ENCODE measurements around the gene ZNF746. TPM values are rescaled to one million over a fixed set of nuclear protein-coding genes. Genes with fewer than 3 reads are reported as not detected.

ZNF746 gene
- total RNA-seq, 2 donors from 2014 or later, result 21.0 to 40.0 TPM

- H3K27ac ChIP-seq, result no peak overlapping the region
- no peak overlapping the region for H3K4me3 ChIP-seq
These were observed 31.2 kb downstream of the ZNF746 start for GRCh38 chr7:149466364-149466763.

GRCh38 chr7:149463500-149464161 is 34.0 kb downstream of the ZNF746 start:
- H3K4me1 ChIP-seq (replicated peaks), result peaks cover 7% of the 10 kb centered on the region
- H3K27ac ChIP-seq, result no peak overlapping the region
- H3K27me3 ChIP-seq (replicated peaks; ENCODE audit: insufficient read depth), result no peaks in the 10 kb centered on the region
- no peak overlapping the region for H3K4me3 ChIP-seq
- H3K36me3 ChIP-seq, result no peaks in the 10 kb centered on the region
- TF ChIP-seq POLR2AphosphoS5 (IDR thresholded peaks at IDR 0.05), result no peak
- TF ChIP-seq CTCF (IDR thresholded peaks at IDR 0.05), result no peak
- TF ChIP-seq POLR2A (IDR thresholded peaks at IDR 0.05), result no peak
- intact Hi-C loops (cut with DNase I), result no loop called here
- H3K9me3 ChIP-seq, result no peaks in the 10 kb centered on the region
- DNase-seq (ENCODE audit: low spot score), result no peak
- WGBS, result 100% methylated on average over 1 of the region's 1 CpG

More at GRCh38 chr7:149466364-149466763, 31.2 kb downstream of the ZNF746 start:
- TF ChIP-seq CTCF (IDR thresholded peaks at IDR 0.05) (no peak), POLR2A (IDR thresholded peaks at IDR 0.05) (no peak), POLR2AphosphoS5 (IDR thresholded peaks at IDR 0.05) (no peak)
- H3K9me3 ChIP-seq, result no peaks in the 10 kb centered on the region
- H3K27me3 ChIP-seq (replicated peaks; ENCODE audit: insufficient read depth), result no peaks in the 10 kb centered on the region
- intact Hi-C loops (cut with DNase I), result no loop called here
- no peaks in the 10 kb centered on the region for H3K36me3 ChIP-seq
- H3K4me1 ChIP-seq (replicated peaks), result no peaks in the 10 kb centered on the region
- no peak for DNase-seq (ENCODE audit: low spot score)

GRCh38 chr7:149462101-149462520 is 35.5 kb downstream of the ZNF746 start:
- Histone ChIP-seq H3K4me1 (replicated peaks) (peaks cover 12% of the 10 kb centered on the region), H3K4me3 (no peak overlapping the region), H3K9me3 (no peaks in the 10 kb centered on the region), H3K36me3 (no peaks in the 10 kb centered on the region), H3K27ac (no peak overlapping the region), H3K27me3 (replicated peaks; ENCODE audit: insufficient read depth) (no peaks in the 10 kb centered on the region)
- TF ChIP-seq CTCF (IDR thresholded peaks at IDR 0.05) (no peak), POLR2A (IDR thresholded peaks at IDR 0.05) (no peak), POLR2AphosphoS5 (IDR thresholded peaks at IDR 0.05) (no peak)
- 73% methylated on average over 9 of the region's 9 CpGs for WGBS
- intact Hi-C loops (cut with DNase I), result no loop called here
- DNase-seq (ENCODE audit: low spot score), result no peak

GRCh38 chr7:149460493-149461277 is 36.9 kb downstream of the ZNF746 start, which contains the start of gene ZNF777:
Gene ZNF777 (minus strand): TSS chr7:149461062. CDS start chr7:149456022, 5,040 bp downstream.
- Histone ChIP-seq H3K36me3 (peaks cover under 1 to 1% of the 10 kb centered on the region in 2 donors), H3K4me3 (peak within 1 kb of the TSS; percentile 62 to 76), H3K9me3 (no peaks in the 10 kb centered on the region), H3K4me1 (replicated peaks) (peaks cover 12% of the 10 kb centered on the region), H3K27ac (peak within 1 kb of the TSS; percentile 78 to 81), H3K27me3 (replicated peaks; ENCODE audit: insufficient read depth) (no peaks in the 10 kb centered on the region)
- peak; percentile 73 for DNase-seq (ENCODE audit: low spot score)
- intact Hi-C loops (cut with DNase I), result no loop called here
- 2% methylated on average over 16 of the region's 64 CpGs for WGBS
- TF ChIP-seq POLR2A (IDR thresholded peaks at IDR 0.05) (no peak), POLR2AphosphoS5 (IDR thresholded peaks at IDR 0.05) (peak; percentile 26), CTCF (IDR thresholded peaks at IDR 0.05) (peak in 3 of 4 experiments; percentile 7 to 56 (median 55))

Measured in prostate gland (tissue), 2 donors.